HG02973 (cell line): ENCODE data around the gene UBE2S.
"Not testable (repeated sequence)": the region's sequence is repeated elsewhere in the genome, so short reads cannot be mapped to it uniquely, and the experiment has no call there.

ENCODE experiments used
- ATAC-seq: cut with Tn5 transposase; IDR thresholded peaks from one replicate; pipeline ENCODE4 v1.9.1; 2021; ENCODE audit warnings: moderate library complexity; ENCODE audit not compliant: unreplicated experiment

Gene UBE2S

DNA sequence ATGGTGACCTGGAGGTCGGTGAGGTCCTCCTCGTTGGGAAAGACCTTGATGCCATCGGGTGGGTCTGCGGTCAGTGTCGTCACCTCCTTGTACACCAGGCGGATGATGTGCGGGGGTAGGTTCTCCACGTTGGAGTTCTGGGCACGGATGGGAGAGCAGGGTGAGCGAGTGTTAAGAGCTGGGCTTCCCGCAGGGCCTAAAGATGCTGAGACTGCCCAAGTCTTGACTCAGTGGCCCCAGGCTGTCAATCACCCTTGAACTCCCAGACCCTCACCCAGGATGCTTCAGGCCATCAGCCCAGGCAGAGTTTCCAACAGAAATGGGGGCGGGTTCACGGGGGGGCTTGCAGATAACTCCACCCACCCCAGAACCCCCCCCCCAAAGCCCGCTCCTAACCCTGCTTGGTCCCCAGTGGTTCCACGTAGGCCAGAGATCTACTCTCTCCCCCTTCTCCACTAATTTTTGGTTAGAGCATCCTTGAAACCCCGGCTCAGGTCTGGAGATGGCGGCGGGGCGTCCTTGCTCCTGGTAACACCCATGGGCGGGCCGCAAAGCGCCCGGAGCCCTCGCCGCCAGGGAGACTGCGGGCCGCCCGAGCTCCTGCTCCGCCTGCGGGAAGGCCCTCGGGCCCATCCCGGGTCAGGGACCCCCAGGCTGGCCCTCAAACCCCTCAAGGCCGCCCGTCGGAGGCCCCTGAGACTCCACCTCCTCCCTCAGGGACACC lies 600 bp downstream of the UBE2S start:
- ATAC-seq: no peak

GRCh38 chr19:55406091-55406825 lies 1.3 kb downstream of the UBE2S start:
- ATAC-seq: no peak

- no peak for ATAC-seq
Measured at GRCh38 chr19:55405638-55406037, 1.9 kb downstream of the UBE2S start.

DNA sequence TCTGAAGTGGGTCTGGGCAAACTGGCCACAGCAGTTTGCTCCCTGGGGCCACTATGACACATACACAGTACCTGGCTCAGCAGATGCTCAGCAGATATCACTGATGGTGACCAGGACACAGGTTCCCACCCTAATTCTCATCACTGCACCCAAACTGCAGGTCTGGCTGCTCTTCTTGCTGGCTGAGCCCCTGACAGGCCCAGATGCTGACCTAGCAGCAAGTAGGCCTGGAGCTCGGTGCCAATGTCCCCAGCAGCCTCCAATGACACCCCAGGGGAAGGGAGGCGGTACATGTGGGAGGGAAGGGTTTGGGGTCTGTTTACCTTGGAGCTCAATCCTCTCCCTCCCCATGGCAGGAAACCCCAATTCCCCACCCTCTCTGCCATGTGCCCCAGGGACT lies 5.1 kb downstream of the UBE2S start:
- ATAC-seq: no peak

GRCh38 chr19:55401390-55401789 lies 6.2 kb downstream of the UBE2S start:
- ATAC-seq: not testable (repeated sequence)

- ATAC-seq: no peak
Measured at GRCh38 chr19:55400281-55401087, 7.1 kb downstream of the UBE2S start.

- ATAC-seq: no peak
Measured at GRCh38 chr19:55398200-55398925, 9.2 kb downstream of the UBE2S start.

- no peak for ATAC-seq
Measured at GRCh38 chr19:55392820-55393761, 14.5 kb downstream of the UBE2S start.

DNA sequence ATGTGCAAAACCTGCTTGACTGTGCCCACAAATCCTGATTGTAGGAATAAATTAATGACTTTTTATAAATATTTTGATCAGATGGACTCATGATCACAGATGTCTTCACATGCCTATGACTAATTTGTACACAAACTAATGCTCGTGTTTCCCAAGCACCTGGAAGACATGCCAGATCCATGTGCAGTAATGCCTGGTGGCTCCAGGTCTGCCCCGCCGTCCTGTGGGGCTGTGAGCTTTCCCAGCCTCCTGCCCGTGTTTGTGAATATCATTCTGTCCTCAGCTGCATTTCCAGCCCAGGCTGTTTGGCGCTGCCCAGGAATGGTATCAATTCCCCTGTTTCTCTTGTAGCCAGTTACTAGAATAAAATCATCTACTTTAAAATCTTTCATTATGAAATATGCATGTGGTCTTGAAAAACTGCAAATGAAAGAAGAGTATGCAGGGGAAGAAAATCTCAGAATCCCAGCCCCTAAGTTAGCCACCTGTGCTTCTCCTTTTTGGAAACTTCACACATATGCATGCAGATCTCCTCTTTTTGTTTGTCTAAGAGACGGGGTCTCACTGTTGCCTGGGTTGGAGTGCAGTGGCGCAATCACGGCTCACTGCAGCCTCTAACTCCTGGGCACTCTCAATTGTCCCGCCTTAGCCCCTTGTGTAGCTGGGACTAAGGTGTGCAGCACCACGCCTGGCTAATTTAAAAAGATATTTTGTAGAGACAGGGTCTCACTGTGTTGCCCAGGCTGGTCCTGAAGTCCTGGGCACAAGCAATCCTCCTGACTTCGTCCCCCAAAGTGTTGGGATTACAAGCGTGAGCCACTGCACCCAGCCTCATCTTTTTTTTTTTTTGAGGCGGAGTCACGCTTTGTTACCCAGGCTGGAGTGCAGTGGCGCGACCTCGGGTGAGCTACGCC lies 15.6 kb downstream of the UBE2S start:
- no peak for ATAC-seq

GRCh38 chr19:55391191-55391670 lies 16.4 kb downstream of the UBE2S start:
- ATAC-seq: no peak

- no peak for ATAC-seq
Measured at GRCh38 chr19:55390461-55390880, 17.1 kb downstream of the UBE2S start.

- no peak for ATAC-seq
Measured at GRCh38 chr19:55389386-55390317, 17.9 kb downstream of the UBE2S start.

DNA sequence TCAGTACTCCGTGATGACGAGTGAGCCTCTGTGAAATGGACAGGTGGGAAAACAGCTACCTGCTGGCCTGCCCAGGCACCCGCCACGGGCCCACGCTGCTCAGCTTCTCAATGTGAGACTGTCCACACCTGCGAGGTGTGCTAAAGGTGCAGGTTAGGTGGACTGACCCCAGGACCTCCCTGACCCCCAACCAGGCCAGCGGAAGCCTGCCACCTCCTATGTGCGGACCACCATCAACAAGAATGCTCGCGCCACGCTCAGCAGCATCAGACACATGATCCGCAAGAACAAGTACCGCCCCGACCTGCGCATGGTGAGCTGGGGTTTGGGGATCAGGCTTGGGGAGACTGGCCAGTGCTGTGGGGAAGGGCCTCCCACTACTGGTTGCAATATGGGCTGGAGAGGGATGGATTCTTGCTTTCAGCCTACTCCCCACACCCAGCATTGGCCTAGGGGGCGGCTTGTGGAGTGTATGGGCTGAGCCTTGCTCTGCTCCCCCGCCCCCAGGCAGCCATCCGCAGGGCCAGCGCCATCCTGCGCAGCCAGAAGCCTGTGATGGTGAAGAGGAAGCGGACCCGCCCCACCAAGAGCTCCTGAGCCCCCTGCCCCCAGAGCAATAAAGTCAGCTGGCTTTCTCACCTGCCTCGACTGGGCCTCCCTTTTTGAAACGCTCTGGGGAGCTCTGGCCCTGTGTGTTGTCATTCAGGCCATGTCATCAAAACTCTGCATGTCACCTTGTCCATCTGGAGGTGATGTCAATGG lies 19.7 kb downstream of the UBE2S start:
- no peak for ATAC-seq

DNA sequence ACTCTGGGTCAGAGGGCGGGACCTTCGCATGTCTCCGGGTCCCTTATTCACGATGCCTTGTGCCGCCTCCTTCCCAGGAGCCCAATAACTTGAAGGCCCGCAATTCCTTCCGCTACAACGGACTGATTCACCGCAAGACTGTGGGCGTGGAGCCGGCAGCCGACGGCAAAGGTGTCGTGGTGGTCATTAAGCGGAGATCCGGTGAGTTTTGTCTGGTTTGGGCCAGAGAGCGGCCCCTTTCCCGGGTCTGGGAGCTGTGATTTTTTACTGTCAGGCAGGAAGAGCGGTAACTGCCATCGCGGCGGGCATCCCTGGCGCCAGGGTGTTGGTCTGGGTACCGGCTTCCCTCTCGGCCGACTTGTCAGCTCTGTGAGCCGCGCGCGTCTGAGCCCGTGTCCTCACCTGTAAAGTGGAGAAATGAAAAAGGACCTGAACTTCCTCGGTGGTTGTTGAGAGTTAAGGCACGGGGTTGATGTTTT lies 21.1 kb downstream of the UBE2S start:
- ATAC-seq: no peak

DNA sequence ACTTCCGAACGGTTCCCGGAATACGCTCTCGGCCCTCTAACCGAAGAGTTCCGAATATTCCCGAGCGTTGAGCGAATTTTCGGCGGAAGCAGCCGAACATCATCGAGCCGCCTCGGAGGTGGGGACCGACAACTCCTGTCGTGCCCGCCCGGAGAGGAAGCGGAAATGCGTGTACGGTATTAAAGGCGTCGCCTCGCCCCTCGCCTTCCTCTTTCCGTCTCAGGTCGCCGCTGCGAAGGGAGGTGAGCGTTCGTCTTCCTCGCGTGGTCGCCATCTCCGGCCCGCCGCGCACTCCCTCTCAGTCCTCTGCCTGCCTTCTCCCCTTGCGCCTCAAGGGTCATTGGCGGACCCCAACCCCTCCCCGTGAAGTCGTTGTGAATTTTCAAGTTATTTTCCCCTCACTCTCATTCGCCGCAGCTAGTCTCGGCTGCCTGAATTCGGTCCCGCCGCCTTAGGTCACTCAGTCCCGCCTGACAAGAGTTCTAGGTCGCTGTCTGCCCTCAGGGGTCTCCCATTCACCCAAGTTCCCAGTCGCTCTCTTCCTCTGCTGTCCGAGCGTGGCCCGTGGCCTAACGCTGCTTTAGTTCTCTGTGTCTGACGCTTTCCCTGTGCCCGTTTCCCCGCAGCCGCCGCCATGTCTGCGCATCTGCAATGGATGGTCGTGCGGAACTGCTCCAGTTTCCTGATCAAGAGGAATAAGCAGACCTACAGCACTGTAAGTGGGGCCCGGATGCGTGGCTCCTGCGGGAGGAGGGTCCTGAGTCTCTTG lies 21.7 kb downstream of the UBE2S start, which contains the start of gene RPL28:
TSS of gene RPL28 (plus strand) at position 209 of the 769 bp plus-strand sequence. CDS start at position 635, 426 bp downstream.
- ATAC-seq: peak; percentile 61
